WTC11 (cell line): Measurements from ENCODE around the gene ARTN. TPM values are rescaled to one million over a fixed set of nuclear protein-coding genes. Genes with fewer than 3 reads are reported as not detected.

ENCODE experiments used
- ATAC-seq: fragments of 200-7000 bp; cut with Tn5 transposase; 2 replicates; pipeline ENCODE4 v1.10.0; 2021; ENCODE audit warnings: mild to moderate bottlenecking, moderate library complexity
- CTCF ChIA-PET: fragments of 300-600 bp; sonication (Branson Sonifier 250); formaldehyde crosslinking; loops from one replicate; lab custom pipeline; 2021; ENCODE audit warnings: antibody characterized with exemption; lab: Charles Lee
- POLR2A ChIA-PET: fragments of 350-600 bp; sonication (Branson Sonifier 250); formaldehyde crosslinking; loops from one replicate; lab custom pipeline; 2021; ENCODE audit warnings: antibody characterized with exemption; lab: Charles Lee
- DNase-seq: peaks from one replicate; pipeline ENCODE4 v3.0.0; 2021; ENCODE audit warnings: low spot score
- H3K27ac Mint-ChIP-seq: 2 replicates; pipeline ENCODE4 v1.8.0; 2021; ENCODE audit warnings: mixed read lengths
- H3K27me3 Mint-ChIP-seq: 2 replicates; pipeline ENCODE4 v1.8.0; 2021; ENCODE audit warnings: low read depth, mild to moderate bottlenecking, moderate library complexity, mixed read lengths
- H3K36me3 Mint-ChIP-seq: 2 replicates; pipeline ENCODE4 v1.8.0; 2021; ENCODE audit warnings: mixed read lengths
- H3K4me1 Mint-ChIP-seq: 2 replicates; pipeline ENCODE4 v1.8.0; 2022; ENCODE audit warnings: mixed read lengths
- H3K4me3 Mint-ChIP-seq: 2 replicates; pipeline ENCODE4 v1.8.0; 2021; ENCODE audit warnings: mild to moderate bottlenecking, moderate library complexity, mixed read lengths
- H3K9me3 Mint-ChIP-seq: 2 replicates; pipeline ENCODE4 v1.8.0; 2021; ENCODE audit warnings: mixed read lengths
- ARID4B ChIP-seq: sonication (generic); formaldehyde crosslinking; IDR thresholded peaks from 2 replicates; pipeline ENCODE4 v1.8.0; 2023; ENCODE audit warnings: missing genetic modification reagents, mild to moderate bottlenecking, borderline replicate concordance
- EMX1 ChIP-seq: fragments of 250-450 bp; sonication (Bioruptor Pico); IDR thresholded peaks from 2 replicates; pipeline ENCODE4 v1.8.0; 2021; ENCODE audit warnings: mild to moderate bottlenecking
- GABPB1 ChIP-seq: sonication (generic); formaldehyde crosslinking; IDR thresholded peaks from 2 replicates; pipeline ENCODE4 v1.8.1; 2023; ENCODE audit warnings: mild to moderate bottlenecking, missing genetic modification reagents
- GRHL2 ChIP-seq: fragments of 250-450 bp; sonication (Bioruptor Pico); IDR thresholded peaks from 2 replicates; pipeline ENCODE4 v1.8.0; 2022; ENCODE audit warnings: mild to moderate bottlenecking, moderate library complexity; ENCODE audit not compliant: insufficient replicate concordance, severe bottlenecking
- JUN ChIP-seq: sonication (generic); formaldehyde crosslinking; IDR thresholded peaks from 2 replicates; pipeline ENCODE4 v1.8.0; 2023; ENCODE audit warnings: mild to moderate bottlenecking, missing genetic modification reagents
- PRDM15 ChIP-seq: sonication (generic); formaldehyde crosslinking; IDR thresholded peaks from 2 replicates; pipeline ENCODE4 v1.8.0; 2022; ENCODE audit warnings: missing genetic modification reagents
- SMAD4 ChIP-seq: sonication (generic); formaldehyde crosslinking; IDR thresholded peaks from 2 replicates; pipeline ENCODE4 v1.8.0; 2022; ENCODE audit warnings: mild to moderate bottlenecking, missing genetic modification reagents
- TCF7 ChIP-seq: sonication (generic); formaldehyde crosslinking; IDR thresholded peaks from 2 replicates; pipeline ENCODE4 v1.8.0; 2022; ENCODE audit warnings: mild to moderate bottlenecking, low read depth, missing genetic modification reagents, moderate library complexity
- TEAD1 ChIP-seq: sonication (generic); formaldehyde crosslinking; IDR thresholded peaks from 2 replicates; pipeline ENCODE4 v1.8.0; 2022; ENCODE audit warnings: mild to moderate bottlenecking, missing genetic modification reagents
- TEAD4 ChIP-seq: sonication (generic); formaldehyde crosslinking; IDR thresholded peaks from 2 replicates; pipeline ENCODE4 v1.8.0; 2022; ENCODE audit warnings: mild to moderate bottlenecking, missing genetic modification reagents
- ZNF219 ChIP-seq: sonication (generic); formaldehyde crosslinking; IDR thresholded peaks from 2 replicates; pipeline ENCODE4 v1.8.0; 2023; ENCODE audit warnings: missing genetic modification reagents, mild to moderate bottlenecking, borderline replicate concordance
- ZNF671 ChIP-seq: fragments of 250-450 bp; sonication (Bioruptor Pico); IDR thresholded peaks from 2 replicates; pipeline ENCODE4 v1.8.0; 2021; ENCODE audit warnings: mild to moderate bottlenecking
- total RNA-seq: library from RNA; stranded (reverse); gene quantifications from 3 replicates; pipeline ENCODE4 v1.2.3, GENCODE V29; 2021
- TF ChIP-seq, protein P1 (sequence below): fragments of 250-450 bp; sonication (Bioruptor Pico); conservative IDR thresholded peaks from 2 replicates; pipeline ENCODE4 v1.9.0; 2021; ENCODE audit warnings: mild to moderate bottlenecking
- TF ChIP-seq, protein P2 (sequence below): sonication (generic); formaldehyde crosslinking; IDR thresholded peaks from 2 replicates; pipeline ENCODE4 v1.8.0; 2022; ENCODE audit warnings: mild to moderate bottlenecking, missing genetic modification reagents

ARTN gene
- total RNA-seq, 1 experiment from 2014 or later, result 28.5 TPM

DNA sequence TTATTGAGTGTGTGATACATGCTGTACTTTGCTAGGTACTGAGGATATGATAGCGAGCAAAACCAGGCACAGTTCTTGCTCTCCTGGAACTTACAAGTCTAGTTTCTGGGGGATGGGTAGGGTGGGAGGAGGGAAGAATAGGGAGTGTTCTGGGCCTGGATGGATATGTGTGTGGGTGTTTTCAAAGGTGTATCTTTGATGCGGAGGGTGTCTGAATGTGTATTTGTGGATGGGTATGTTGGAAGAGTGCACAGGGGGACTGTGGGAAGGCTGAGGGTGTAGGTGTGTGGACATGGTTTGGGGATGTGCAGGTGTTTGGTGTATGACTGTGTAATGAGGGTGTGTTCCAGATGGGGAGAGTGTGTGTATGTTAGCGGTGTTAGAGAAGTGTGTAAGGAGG, 31.7 kb downstream of the ARTN start (continued):
- no peak for TF ChIP-seq GRHL2 (CRISPR knock-in tag)
- no peak for TF ChIP-seq TCF7
- TF ChIP-seq, protein P1, sequence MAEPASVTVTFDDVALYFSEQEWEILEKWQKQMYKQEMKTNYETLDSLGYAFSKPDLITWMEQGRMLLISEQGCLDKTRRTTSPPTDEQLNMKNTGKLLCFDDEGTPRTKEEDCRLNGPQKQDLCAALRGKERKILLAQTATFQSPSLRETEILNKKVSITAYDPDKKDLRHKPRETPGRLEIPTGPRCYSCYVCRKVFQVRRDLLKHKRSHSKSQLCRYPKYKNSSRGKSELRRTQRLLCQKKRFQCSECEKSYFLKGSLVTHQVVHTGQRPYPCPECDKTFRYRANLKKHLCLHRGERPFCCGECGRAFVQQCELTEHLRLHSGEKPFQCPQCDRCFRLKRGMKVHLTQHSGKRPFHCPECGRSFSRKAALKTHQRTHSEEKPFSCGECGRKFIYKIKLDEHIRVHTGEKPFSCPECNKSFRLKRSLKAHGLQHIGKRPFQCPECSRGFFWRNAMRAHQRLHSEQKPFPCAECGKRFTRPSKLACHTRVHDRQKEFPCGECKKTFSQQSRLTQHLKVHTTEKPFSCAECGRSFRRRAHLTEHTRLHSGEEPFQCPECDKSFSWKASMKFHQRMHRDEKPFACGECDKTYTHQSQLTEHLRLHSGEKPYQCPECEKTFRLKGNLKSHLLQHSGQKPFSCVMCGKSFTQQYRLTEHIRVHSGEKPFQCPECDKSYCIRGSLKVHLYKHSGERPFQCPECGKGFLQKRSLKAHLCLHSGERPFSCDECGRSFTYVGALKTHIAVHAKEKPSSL (CRISPR knock-in tag), result no peak
- no peak for TF ChIP-seq ZNF671 (CRISPR knock-in tag)
- TF ChIP-seq, all 79 proteins: peak for 0

DNA sequence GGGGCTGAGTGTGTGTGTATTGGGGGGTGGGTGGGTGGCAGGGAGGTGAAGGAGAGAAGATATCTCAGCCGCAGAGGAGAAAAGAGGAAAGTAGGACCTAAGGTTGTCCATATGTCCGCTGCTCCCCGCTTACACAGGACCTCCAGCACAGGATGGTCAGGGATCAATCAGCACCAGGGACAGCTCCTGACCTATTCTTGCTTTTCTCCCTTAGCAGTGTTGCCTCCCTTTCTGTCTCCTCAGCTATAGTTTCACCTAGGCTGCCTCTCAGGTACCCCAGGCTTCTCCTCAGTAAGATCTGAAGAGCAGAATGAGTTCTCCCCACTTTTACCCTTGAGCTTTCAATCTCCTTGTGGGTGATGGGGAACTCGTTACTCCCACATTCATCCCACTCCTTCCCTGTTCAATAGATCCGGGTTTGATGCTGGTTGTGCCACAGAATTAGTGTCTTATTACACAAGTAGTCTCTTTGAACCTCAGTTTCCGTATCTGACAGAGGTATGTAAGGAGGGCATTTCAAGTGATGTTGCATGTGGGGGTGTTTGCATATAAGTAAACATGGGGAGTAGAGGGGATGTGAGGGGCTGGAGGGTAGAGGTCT, 34.8 kb downstream of the ARTN start:
- CTCF ChIA-PET, result interaction anchor here (0.9 to 1.8 kb wide), 5 partner anchors 21 to 79 kb away, joined by 3 to 6 read pairs (median 4); partner anchors contain the start of gene IPO13
- TF ChIP-seq GABPB1 (CRISPR knock-in tag) (no peak), PRDM15 (CRISPR knock-in tag) (0 out of 2 replicates have a peak, but pooled peaks have one; percentile 21), ARID4B (CRISPR knock-in tag) (0 out of 2 replicates have a peak, but pooled peaks have one; percentile 55), ZNF219 (peak; percentile 46; the same call in 1 of the 2 replicates), TEAD4 (CRISPR knock-in tag) (peak; percentile 76), JUN (CRISPR knock-in tag) (0 out of 2 replicates have a peak, but pooled peaks have one; percentile 46), EMX1 (CRISPR knock-in tag) (no peak), SMAD4 (CRISPR knock-in tag) (peak; percentile 35; the same call in 1 of the 2 replicates), TEAD1 (CRISPR knock-in tag) (peak; percentile 66; the same call in 1 of the 2 replicates)
- TF ChIP-seq, protein P2, sequence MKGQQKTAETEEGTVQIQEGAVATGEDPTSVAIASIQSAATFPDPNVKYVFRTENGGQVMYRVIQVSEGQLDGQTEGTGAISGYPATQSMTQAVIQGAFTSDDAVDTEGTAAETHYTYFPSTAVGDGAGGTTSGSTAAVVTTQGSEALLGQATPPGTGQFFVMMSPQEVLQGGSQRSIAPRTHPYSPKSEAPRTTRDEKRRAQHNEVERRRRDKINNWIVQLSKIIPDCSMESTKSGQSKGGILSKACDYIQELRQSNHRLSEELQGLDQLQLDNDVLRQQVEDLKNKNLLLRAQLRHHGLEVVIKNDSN (CRISPR knock-in tag), result peak; percentile 57; the same call in 1 of the 2 replicates
- Mint-ChIP-seq H3K36me3 (peaks cover 13% of the 10 kb centered on the region; the same call in 1 of the 2 replicates), H3K4me3 (0 out of 2 replicates have a peak overlapping the region, but pooled peaks have one; percentile 3), H3K4me1 (peaks cover 14% of the 10 kb centered on the region), H3K27me3 (no peaks in the 10 kb centered on the region), H3K9me3 (no peaks in the 10 kb centered on the region), H3K27ac (no peak overlapping the region)
- POLR2A ChIA-PET, result interaction anchor here (1.0 to 1.1 kb wide), 2 partner anchors 15 to 18 kb away, joined by 3 read pairs; no protein-coding TSS in a partner anchor
- no peak for ATAC-seq
- DNase-seq, result peak; percentile 75
